ENCODE results near the gene WFDC1.

Gene WFDC1

GRCh38 chr16:84371553-84371865 lies 76.8 kb downstream of the WFDC1 start:
- DNase-seq (ENCODE audit: low read depth in 4 of 4, low spot score in 1 of 4), result no peak

- DNase-seq (ENCODE audit: low read depth in 4 of 4, low spot score in 1 of 4), result no peak
Measured at GRCh38 chr16:84373907-84374489, 79.3 kb downstream of the WFDC1 start.

GRCh38 chr16:84378099-84378498 lies 83.4 kb downstream of the WFDC1 start:
- no peak for DNase-seq (ENCODE audit: low read depth in 4 of 4, low spot score in 1 of 4)

GRCh38 chr16:84378567-84378966 lies 83.9 kb downstream of the WFDC1 start:
- no peak for DNase-seq (ENCODE audit: low read depth in 4 of 4, low spot score in 1 of 4)

- no peak for DNase-seq (ENCODE audit: low read depth in 4 of 4, low spot score in 1 of 4)
Measured at GRCh38 chr16:84379008-84379708, 84.5 kb downstream of the WFDC1 start.

Data from stimulated activated CD4-positive, alpha-beta T cell treated with anti-CD3 and anti-CD28 coated beads, Interleukin-1b, Interleukin-23, amount 100 ng/mL, for 24 hours (primary cell).